GM23338 (cell line): Measurements from ENCODE around the gene UNC5C. TPM values are rescaled to one million over a fixed set of nuclear protein-coding genes. Genes with fewer than 3 reads are reported as not detected.

Experiments
- ATAC-seq: fragments of 200-7000 bp; cut with Tn5 transposase; 3 replicates; pipeline ENCODE4 v1.9.1; 2020
- DNase-seq: peaks from one replicate; pipeline ENCODE4 v3.0.0-alpha.2; 2015; ENCODE audit warnings: low spot score
- H2AFZ ChIP-seq: fragments of 200-600 bp; sonication (generic); 2 replicates; pipeline ENCODE4 v1.8.0; 2016; ENCODE audit warnings: antibody characterized with exemption, mild to moderate bottlenecking, moderate library complexity
- H3F3A ChIP-seq: fragments of 200-600 bp; sonication (generic); replicated peaks from 2 replicates; pipeline ENCODE4 v1.8.0; 2017; ENCODE audit warnings: antibody characterized with exemption, mixed run types, low read depth
- H3K27ac ChIP-seq: fragments of 200-600 bp; sonication (generic); 2 replicates; pipeline ENCODE4 v1.6.1; 2016; ENCODE audit warnings: low read depth
- H3K27me3 ChIP-seq: fragments of 200-600 bp; sonication (generic); 2 replicates; pipeline ENCODE4 v1.8.0; 2016; ENCODE audit warnings: mild to moderate bottlenecking, mixed run types, moderate library complexity; ENCODE audit not compliant: insufficient read depth
- H3K36me3 ChIP-seq: fragments of 200-600 bp; sonication (generic); 2 replicates; pipeline ENCODE4 v1.8.0; 2016; ENCODE audit warnings: mild to moderate bottlenecking; ENCODE audit not compliant: insufficient read depth
- H3K4me1 ChIP-seq: fragments of 200-600 bp; sonication (generic); 2 replicates; pipeline ENCODE4 v1.8.0; 2016; ENCODE audit warnings: mild to moderate bottlenecking, moderate library complexity; ENCODE audit not compliant: insufficient read depth
- H3K4me2 ChIP-seq: fragments of 200-600 bp; sonication (generic); 2 replicates; pipeline ENCODE4 v1.7.1; 2017; ENCODE audit warnings: mixed run types
- H3K4me3 ChIP-seq: fragments of 200-600 bp; sonication (generic); 2 replicates; pipeline ENCODE4 v1.6.1; 2016; ENCODE audit warnings: mixed run types
- H3K79me2 ChIP-seq: fragments of 200-600 bp; sonication (generic); replicated peaks from 2 replicates; pipeline ENCODE4 v1.8.0; 2017; ENCODE audit warnings: mild to moderate bottlenecking; ENCODE audit not compliant: insufficient read depth
- H3K9me2 ChIP-seq: fragments of 200-600 bp; sonication (generic); 2 replicates; pipeline ENCODE4 v1.8.0; 2017; ENCODE audit not compliant: insufficient read depth
- H4K20me1 ChIP-seq: fragments of 200-600 bp; sonication (generic); replicated peaks from 2 replicates; pipeline ENCODE4 v1.8.0; 2017; ENCODE audit warnings: mild to moderate bottlenecking; ENCODE audit not compliant: insufficient read depth
- H3K27ac Mint-ChIP-seq: 2 replicates; pipeline ENCODE4 v1.8.0; 2020; ENCODE audit warnings: inconsistent platforms, mild to moderate bottlenecking, moderate library complexity, mixed read lengths
- H3K27me3 Mint-ChIP-seq: 3 replicates; pipeline ENCODE4 v1.8.0; 2022; ENCODE audit warnings: low read depth, mild to moderate bottlenecking, moderate library complexity, mixed read lengths, inconsistent platforms; ENCODE audit not compliant: insufficient read depth, poor library complexity
- H3K36me3 Mint-ChIP-seq: 3 replicates; pipeline ENCODE4 v1.8.0; 2021; ENCODE audit warnings: low read depth, mild to moderate bottlenecking, inconsistent platforms, moderate library complexity, mixed read lengths
- H3K4me1 Mint-ChIP-seq: 3 replicates; pipeline ENCODE4 v1.8.0; 2020; ENCODE audit warnings: mild to moderate bottlenecking, inconsistent platforms, mixed read lengths
- H3K4me3 Mint-ChIP-seq: 3 replicates; pipeline ENCODE4 v1.8.0; 2021; ENCODE audit warnings: moderate library complexity, mild to moderate bottlenecking, inconsistent platforms, mixed read lengths
- H3K9me3 Mint-ChIP-seq: 3 replicates; pipeline ENCODE4 v1.8.0; 2020; ENCODE audit warnings: moderate library complexity, mild to moderate bottlenecking, inconsistent platforms, mixed read lengths
- JUNB ChIP-seq: IDR thresholded peaks from one replicate; pipeline ENCODE4 v1.6.1; 2016; ENCODE audit warnings: antibody characterized with exemption; ENCODE audit not compliant: unreplicated experiment
- STAT1 ChIP-seq: IDR thresholded peaks from one replicate; pipeline ENCODE4 v1.6.1; 2016; ENCODE audit warnings: antibody characterized with exemption; ENCODE audit not compliant: unreplicated experiment
- ZNF331 ChIP-seq: fragments of 250-450 bp; sonication (Bioruptor Pico); IDR thresholded peaks from 2 replicates; pipeline ENCODE4 v1.5.0; 2020; ENCODE audit warnings: low read depth, mild to moderate bottlenecking, moderate library complexity
- polyA plus RNA-seq: library from polyadenylated mRNA; unstranded; fragments of >200 nt; fragmentation: Nextera tagmentation; extraction: Ambion mirVana; gene quantifications from 2 replicates; pipeline ENCODE4 v1.2.1, GENCODE V29; 2016
- total RNA-seq: library from RNA; depleted of rRNA; stranded (reverse); fragments of >200 nt; shearing (Covaris generic); gene quantifications from 2 replicates; pipeline ENCODE4 v1.2.3, GENCODE V29; 2014
- TF ChIP-seq, protein P1 (sequence below), 2 experiments: fragments of 200-600 bp in 1 of 2; sonication (generic) in 1 of 2; conservative IDR thresholded peaks; 2 replicates each; pipeline versions ENCODE4 v1.5.1 to v1.6.1; 2016 to 2017; ENCODE audit warnings: antibody characterized with exemption in 2 of 2, low read depth in 2 of 2, mild to moderate bottlenecking in 2 of 2, moderate library complexity in 1 of 2

UNC5C gene
- total and polyA plus RNA-seq, 2 experiments from 2014 or later = 0.08 to 0.21 TPM

DNA sequence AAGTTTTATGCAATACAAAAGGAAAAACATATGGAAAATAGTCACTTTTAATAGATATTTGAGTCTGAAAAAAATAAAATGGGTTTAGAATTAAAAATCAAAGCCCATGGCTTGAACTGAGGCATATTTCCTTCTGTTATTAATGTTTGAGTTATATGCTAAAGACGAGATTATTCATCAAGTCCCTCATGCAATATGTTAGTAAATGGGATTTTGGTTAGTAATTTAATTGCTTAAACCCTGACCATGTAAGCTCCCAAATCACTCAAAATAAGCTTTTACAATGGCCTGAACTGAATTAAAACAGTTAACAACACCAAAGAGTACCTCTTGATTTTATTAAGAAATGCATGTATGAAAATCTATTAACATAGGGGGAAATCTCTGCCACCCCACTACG is 12.1 kb downstream of the UNC5C start:
- Histone ChIP-seq H3F3A (no peaks in the 10 kb centered on the region), H3K9me2 (no peaks in the 10 kb centered on the region), H3K4me3 (no peak overlapping the region), H4K20me1 (no peaks in the 10 kb centered on the region), H3K27ac (no peak overlapping the region), H3K4me1 (no peaks in the 10 kb centered on the region), H2AFZ (no peak overlapping the region), H3K4me2 (no peak overlapping the region), H3K27me3 (no peaks in the 10 kb centered on the region), H3K79me2 (no peaks in the 10 kb centered on the region), H3K36me3 (no peaks in the 10 kb centered on the region)
- peaks cover 9% of the 10 kb centered on the region for H3K4me1 Mint-ChIP-seq
- H3K9me3 Mint-ChIP-seq = no peaks in the 10 kb centered on the region; the same call in 2 of the 3 replicates
- H3K27ac Mint-ChIP-seq = no peak overlapping the region
- no peaks in the 10 kb centered on the region for H3K36me3 Mint-ChIP-seq
- no peak overlapping the region for H3K4me3 Mint-ChIP-seq
- ATAC-seq (no peak), DNase-seq (no peak)
- H3K27me3 Mint-ChIP-seq = no peaks in the 10 kb centered on the region
- no peak for TF ChIP-seq STAT1

DNA sequence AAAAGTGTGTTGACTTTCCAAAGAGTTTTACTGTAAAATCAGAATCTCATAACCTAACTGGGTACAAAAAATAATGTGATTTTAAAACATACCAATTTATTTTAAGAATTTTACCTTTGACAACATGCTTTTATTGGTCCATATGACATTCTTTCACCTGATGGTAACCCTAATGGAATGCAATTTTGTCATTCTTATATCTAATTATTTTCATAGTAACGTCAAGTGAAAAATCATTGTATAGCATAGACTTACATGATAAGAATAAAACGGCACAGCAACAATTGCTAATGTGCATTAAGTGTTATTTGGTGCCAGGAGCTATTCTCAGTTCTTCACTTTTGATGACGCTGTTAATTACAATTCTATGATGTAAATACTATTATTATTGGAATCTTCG is 13.6 kb downstream of the UNC5C start:
- DNase-seq = no peak
- Mint-ChIP-seq H3K36me3 (no peaks in the 10 kb centered on the region), H3K4me1 (peaks cover 7% of the 10 kb centered on the region), H3K27me3 (no peaks in the 10 kb centered on the region), H3K4me3 (no peak overlapping the region), H3K9me3 (no peaks in the 10 kb centered on the region; the same call in 2 of the 3 replicates), H3K27ac (no peak overlapping the region)
- H3K27me3 ChIP-seq = no peaks in the 10 kb centered on the region
- no peaks in the 10 kb centered on the region for H4K20me1 ChIP-seq
- H3K36me3 ChIP-seq = no peaks in the 10 kb centered on the region
- no peaks in the 10 kb centered on the region for H3K4me1 ChIP-seq
- no peaks in the 10 kb centered on the region for H3F3A ChIP-seq
- no peak overlapping the region for H3K27ac ChIP-seq
- ATAC-seq = no peak
- no peaks in the 10 kb centered on the region for H3K9me2 ChIP-seq
- no peak overlapping the region for H2AFZ ChIP-seq
- no peak overlapping the region for H3K4me3 ChIP-seq
- H3K4me2 ChIP-seq = no peak overlapping the region
- no peaks in the 10 kb centered on the region for H3K79me2 ChIP-seq
- TF ChIP-seq, protein P1, sequence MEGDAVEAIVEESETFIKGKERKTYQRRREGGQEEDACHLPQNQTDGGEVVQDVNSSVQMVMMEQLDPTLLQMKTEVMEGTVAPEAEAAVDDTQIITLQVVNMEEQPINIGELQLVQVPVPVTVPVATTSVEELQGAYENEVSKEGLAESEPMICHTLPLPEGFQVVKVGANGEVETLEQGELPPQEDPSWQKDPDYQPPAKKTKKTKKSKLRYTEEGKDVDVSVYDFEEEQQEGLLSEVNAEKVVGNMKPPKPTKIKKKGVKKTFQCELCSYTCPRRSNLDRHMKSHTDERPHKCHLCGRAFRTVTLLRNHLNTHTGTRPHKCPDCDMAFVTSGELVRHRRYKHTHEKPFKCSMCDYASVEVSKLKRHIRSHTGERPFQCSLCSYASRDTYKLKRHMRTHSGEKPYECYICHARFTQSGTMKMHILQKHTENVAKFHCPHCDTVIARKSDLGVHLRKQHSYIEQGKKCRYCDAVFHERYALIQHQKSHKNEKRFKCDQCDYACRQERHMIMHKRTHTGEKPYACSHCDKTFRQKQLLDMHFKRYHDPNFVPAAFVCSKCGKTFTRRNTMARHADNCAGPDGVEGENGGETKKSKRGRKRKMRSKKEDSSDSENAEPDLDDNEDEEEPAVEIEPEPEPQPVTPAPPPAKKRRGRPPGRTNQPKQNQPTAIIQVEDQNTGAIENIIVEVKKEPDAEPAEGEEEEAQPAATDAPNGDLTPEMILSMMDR (conservative IDR thresholded peaks at IDR 0.05; ENCODE audit: low read depth in 2 of 2) = no peak

DNA sequence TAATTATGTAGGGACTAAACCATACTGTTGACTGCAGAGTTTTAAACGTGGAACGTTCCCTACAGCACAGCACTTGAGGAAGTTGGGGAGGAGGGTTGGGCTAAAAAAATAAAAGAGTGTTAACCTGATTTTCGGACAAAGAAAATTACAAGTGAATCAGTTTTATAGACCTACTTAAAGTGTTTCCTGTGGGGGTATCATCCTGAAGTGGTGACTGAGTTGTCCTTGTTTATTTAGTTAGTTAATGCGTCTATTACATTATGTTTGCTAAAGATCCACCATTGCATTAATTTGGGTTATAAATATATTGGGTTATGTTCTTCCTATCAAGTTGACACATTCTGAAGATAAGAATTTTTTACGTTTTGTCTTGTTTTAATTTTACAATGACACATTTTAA is 14.7 kb downstream of the UNC5C start:
- ATAC-seq (no peak), DNase-seq (no peak)
- Mint-ChIP-seq H3K9me3 (no peaks in the 10 kb centered on the region; the same call in 2 of the 3 replicates), H3K27ac (no peak overlapping the region), H3K27me3 (no peaks in the 10 kb centered on the region), H3K36me3 (no peaks in the 10 kb centered on the region), H3K4me3 (no peak overlapping the region), H3K4me1 (peaks cover 6% of the 10 kb centered on the region)
- H3K27me3 ChIP-seq = no peaks in the 10 kb centered on the region
- no peak overlapping the region for H3K27ac ChIP-seq
- H3K4me2 ChIP-seq = no peak overlapping the region
- no peaks in the 10 kb centered on the region for H3K4me1 ChIP-seq
- H3K79me2 ChIP-seq = no peaks in the 10 kb centered on the region
- H4K20me1 ChIP-seq = no peaks in the 10 kb centered on the region
- no peak overlapping the region for H3K4me3 ChIP-seq
- H3K36me3 ChIP-seq = no peaks in the 10 kb centered on the region
- H2AFZ ChIP-seq = no peak overlapping the region
- TF ChIP-seq ZNF331 (CRISPR knock-in tag) (no peak), JUNB (no peak), STAT1 (no peak)
- no peaks in the 10 kb centered on the region for H3F3A ChIP-seq
- H3K9me2 ChIP-seq = no peaks in the 10 kb centered on the region
